ENCODE measurements around the gene APOBEC4. TPM values are rescaled to one million over a fixed set of nuclear protein-coding genes. Genes with fewer than 3 reads are reported as not detected.

APOBEC4 gene
- total and polyA plus RNA-seq, 3 donors from 2014 or later = 4.9 to 23.7 (median 5.0) TPM

DNA sequence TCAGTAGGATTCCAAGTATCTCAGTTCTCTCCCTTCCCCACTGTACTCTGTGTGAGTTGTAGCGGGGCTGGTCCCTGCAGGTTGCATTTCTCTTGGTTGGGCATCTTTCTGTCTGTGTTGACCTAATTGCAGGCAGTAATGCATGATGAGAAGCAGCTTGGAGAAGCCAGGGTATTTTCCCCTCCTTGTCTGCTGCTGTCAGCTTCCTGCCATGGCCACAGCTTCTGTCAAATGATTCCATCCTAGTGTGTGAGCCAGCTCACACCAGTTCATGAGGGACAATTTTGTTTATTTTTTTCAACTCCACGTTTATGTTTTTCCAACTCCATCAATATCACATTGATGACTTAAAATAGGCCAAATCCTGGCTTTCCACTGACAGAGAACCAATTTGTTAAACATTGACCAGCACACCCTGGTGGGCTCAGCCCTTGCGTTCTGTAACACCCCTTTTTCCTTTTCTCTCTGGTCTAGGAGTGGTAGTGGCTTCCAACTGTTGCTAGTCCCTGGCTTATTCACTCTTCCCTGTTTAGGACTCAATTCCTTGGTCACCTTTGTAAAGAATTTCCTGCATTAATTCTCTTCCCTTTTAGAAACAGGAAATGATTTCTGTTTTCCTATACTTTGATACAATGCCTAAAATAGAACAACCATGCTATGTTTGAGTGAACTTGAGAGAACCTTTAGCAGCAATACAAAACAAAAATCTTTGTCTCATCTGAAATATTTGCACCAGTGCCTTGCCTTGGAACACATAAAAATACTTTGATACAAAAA, 44.9 kb upstream of the APOBEC4 start:
- TF ChIP-seq POLR2A (IDR thresholded peaks at IDR 0.05) = no peak
- TF ChIP-seq, protein P1, sequence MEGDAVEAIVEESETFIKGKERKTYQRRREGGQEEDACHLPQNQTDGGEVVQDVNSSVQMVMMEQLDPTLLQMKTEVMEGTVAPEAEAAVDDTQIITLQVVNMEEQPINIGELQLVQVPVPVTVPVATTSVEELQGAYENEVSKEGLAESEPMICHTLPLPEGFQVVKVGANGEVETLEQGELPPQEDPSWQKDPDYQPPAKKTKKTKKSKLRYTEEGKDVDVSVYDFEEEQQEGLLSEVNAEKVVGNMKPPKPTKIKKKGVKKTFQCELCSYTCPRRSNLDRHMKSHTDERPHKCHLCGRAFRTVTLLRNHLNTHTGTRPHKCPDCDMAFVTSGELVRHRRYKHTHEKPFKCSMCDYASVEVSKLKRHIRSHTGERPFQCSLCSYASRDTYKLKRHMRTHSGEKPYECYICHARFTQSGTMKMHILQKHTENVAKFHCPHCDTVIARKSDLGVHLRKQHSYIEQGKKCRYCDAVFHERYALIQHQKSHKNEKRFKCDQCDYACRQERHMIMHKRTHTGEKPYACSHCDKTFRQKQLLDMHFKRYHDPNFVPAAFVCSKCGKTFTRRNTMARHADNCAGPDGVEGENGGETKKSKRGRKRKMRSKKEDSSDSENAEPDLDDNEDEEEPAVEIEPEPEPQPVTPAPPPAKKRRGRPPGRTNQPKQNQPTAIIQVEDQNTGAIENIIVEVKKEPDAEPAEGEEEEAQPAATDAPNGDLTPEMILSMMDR (IDR thresholded peaks at IDR 0.05) = no peak
- H3K27me3 ChIP-seq = no peaks in the 10 kb centered on the region
- 91 to 92% methylated on average over 3 of the region's 3 CpGs for WGBS, 2 donors
- H3K36me3 ChIP-seq (ENCODE audit: low read depth, missing control alignments) = no peaks in the 10 kb centered on the region
- no peaks in the 10 kb centered on the region for H3K4me1 ChIP-seq
- no peak overlapping the region for H3K27ac ChIP-seq
- DNase-seq = no peak
- no peaks in the 10 kb centered on the region for H3K9me3 ChIP-seq
- no peak overlapping the region for H3K4me3 ChIP-seq
- intact Hi-C loops (cut with DNase I; ENCODE audit: low total_unique reads) = no loop called here

DNA sequence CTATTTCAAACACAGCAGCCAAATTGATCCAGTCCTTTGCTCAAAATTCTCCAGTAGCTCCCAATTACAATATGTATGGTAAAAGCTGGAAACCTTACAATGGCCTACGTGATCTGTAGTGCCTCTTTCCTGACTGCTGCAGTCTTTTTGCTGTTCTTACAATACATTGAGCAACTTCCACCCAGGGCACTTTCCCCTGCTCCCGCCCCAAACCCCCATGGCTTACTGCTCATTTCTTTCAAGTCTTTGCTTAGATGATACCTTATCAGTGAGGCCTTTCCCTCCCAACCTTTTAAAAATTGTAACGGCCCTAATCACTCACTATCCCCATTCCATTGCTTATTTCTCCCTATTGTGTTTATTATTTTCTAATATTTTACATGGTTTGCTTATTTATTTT, 43.9 kb upstream of the APOBEC4 start:
- no peaks in the 10 kb centered on the region for H3K9me3 ChIP-seq
- no peak overlapping the region for H3K4me3 ChIP-seq
- DNase-seq = no peak
- no peaks in the 10 kb centered on the region for H3K27me3 ChIP-seq
- no peaks in the 10 kb centered on the region for H3K4me1 ChIP-seq
- no peak for TF ChIP-seq POLR2A (IDR thresholded peaks at IDR 0.05)
- TF ChIP-seq, protein P1 (IDR thresholded peaks at IDR 0.05) = no peak
- H3K27ac ChIP-seq = no peak overlapping the region
- intact Hi-C loops (cut with DNase I; ENCODE audit: low total_unique reads) = no loop called here
- 78 to 92% methylated on average over 3 of the region's 3 CpGs for WGBS, 2 donors
- H3K36me3 ChIP-seq (ENCODE audit: low read depth, missing control alignments) = no peaks in the 10 kb centered on the region

DNA sequence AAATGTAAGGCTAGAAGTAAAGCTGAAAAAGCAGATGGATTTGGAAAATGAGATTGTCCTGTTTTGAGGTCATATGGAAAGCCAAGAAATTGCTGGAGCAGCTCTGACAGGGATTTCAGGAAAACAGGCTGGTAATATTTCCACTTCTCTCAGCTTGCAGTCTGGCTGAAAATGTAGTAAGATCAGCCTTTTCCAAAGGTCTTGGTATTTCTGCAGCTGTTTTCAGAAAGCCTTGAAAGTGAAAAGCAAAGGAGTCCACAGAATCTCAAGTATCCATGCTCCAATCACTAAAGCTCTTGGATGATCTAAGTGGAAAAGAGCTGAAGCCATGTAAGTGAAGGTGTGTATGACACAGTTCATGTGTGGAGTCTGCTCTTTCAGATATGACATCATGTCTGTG, 41.6 kb upstream of the APOBEC4 start:
- no peak overlapping the region for H3K27ac ChIP-seq

DNA sequence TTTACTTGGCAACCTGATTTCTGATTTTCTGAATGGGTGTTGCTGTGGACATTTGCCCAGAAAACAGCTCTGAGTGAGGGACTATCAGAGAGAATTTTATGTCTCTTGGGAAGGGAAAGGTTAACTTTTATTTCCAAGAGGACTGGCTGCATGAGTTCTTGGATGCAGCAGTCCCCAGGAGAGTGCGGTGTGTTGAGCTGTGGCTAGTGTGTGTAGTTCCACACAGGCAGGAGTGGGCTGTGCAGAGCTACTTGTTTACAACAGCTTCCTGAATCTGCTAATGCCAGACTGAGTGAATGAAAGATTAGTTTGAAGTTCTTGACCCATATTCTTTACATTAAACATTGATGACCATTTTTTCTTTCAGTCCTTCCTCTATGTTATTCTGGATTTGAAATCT, 41.0 kb upstream of the APOBEC4 start:
- Histone ChIP-seq H3K4me1 (no peaks in the 10 kb centered on the region), H3K36me3 (ENCODE audit: low read depth, missing control alignments) (no peaks in the 10 kb centered on the region), H3K27ac (no peak overlapping the region), H3K9me3 (no peaks in the 10 kb centered on the region), H3K27me3 (no peaks in the 10 kb centered on the region), H3K4me3 (no peak overlapping the region)
- intact Hi-C loops (cut with DNase I; ENCODE audit: low total_unique reads) = no loop called here
- TF ChIP-seq, protein P1 (IDR thresholded peaks at IDR 0.05) = no peak
- no peak for TF ChIP-seq POLR2A (IDR thresholded peaks at IDR 0.05)
- DNase-seq = peak; percentile 33
- WGBS, 2 donors = 14 to 50% methylated on average over 1 of the region's 1 CpG

More for the DNA sequence above, 41.6 kb upstream of the APOBEC4 start:
- Histone ChIP-seq H3K9me3 (no peaks in the 10 kb centered on the region), H3K4me3 (no peak overlapping the region), H3K27me3 (no peaks in the 10 kb centered on the region), H3K4me1 (no peaks in the 10 kb centered on the region), H3K36me3 (ENCODE audit: low read depth, missing control alignments) (no peaks in the 10 kb centered on the region)
- intact Hi-C loops (cut with DNase I; ENCODE audit: low total_unique reads) = no loop called here
- TF ChIP-seq, protein P1 (IDR thresholded peaks at IDR 0.05) = no peak
- no peak for TF ChIP-seq POLR2A (IDR thresholded peaks at IDR 0.05)
- DNase-seq = no peak

DNA sequence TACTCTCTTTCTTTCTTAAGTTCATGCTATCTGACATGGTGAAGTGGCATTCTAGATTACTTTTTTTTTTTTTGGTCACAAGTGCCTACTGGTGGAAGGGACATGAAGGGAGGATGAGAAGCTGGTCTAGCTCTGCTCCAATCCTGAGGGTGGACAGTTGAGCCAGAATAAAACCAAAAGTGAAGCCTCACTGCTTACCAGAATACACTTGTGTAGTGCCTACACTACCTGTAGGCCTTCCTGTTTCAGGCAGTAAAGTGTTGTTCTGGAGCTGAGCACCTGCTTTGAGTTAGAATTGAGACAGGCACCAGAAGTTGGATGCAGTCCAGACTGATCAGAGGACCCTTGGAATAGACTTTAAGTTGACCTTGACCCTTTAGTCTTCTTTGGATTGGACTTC, 40.4 kb upstream of the APOBEC4 start:
- DNase-seq = no peak
- intact Hi-C loops (cut with DNase I; ENCODE audit: low total_unique reads) = no loop called here
- no peak overlapping the region for H3K4me3 ChIP-seq
- H3K9me3 ChIP-seq = no peaks in the 10 kb centered on the region
- H3K4me1 ChIP-seq = no peaks in the 10 kb centered on the region
- no peaks in the 10 kb centered on the region for H3K27me3 ChIP-seq
- H3K27ac ChIP-seq = no peak overlapping the region
- H3K36me3 ChIP-seq (ENCODE audit: low read depth, missing control alignments) = no peaks in the 10 kb centered on the region
- TF ChIP-seq, protein P1 (IDR thresholded peaks at IDR 0.05) = no peak
- no peak for TF ChIP-seq POLR2A (IDR thresholded peaks at IDR 0.05)
